GM06990 (cell line): ENCODE data around the gene MDH1.

Experiments used
- DNase-seq: peaks from one replicate; pipeline ENCODE4 v3.0.0-alpha.2; 2011; ENCODE audit not compliant: insufficient read length; ENCODE audit errors: extremely low read depth
- H3K27me3 ChIP-seq: replicated peaks from 2 replicates; pipeline ENCODE4 v1.6.0; 2011; ENCODE audit warnings: low read length; ENCODE audit not compliant: control insufficient read depth, insufficient read depth
- H3K36me3 ChIP-seq: 2 replicates; pipeline ENCODE4 v1.5.1; 2011; ENCODE audit warnings: low read length; ENCODE audit not compliant: control insufficient read depth, insufficient read depth
- H3K4me3 ChIP-seq: replicated peaks from 2 replicates; pipeline ENCODE4 v1.5.1; 2011; ENCODE audit warnings: low read depth, mild to moderate bottlenecking, control low read depth, low read length
- CTCF ChIP-seq: IDR thresholded peaks from 2 replicates; pipeline ENCODE4 v1.5.1; 2011; ENCODE audit warnings: low read length, control low read depth, mild to moderate bottlenecking, inconsistent platforms; ENCODE audit not compliant: insufficient read depth, poor library complexity, severe bottlenecking

The MDH1 gene

GRCh38 chr2:63649829-63650228 is 61.1 kb downstream of the MDH1 start:
- no peak for DNase-seq
- no peak for TF ChIP-seq CTCF
- no peaks in the 10 kb centered on the region for H3K27me3 ChIP-seq

GRCh38 chr2:63650756-63651155 is 62.0 kb downstream of the MDH1 start:
- no peak for TF ChIP-seq CTCF
- H3K4me3 ChIP-seq, result no peak overlapping the region
- no peaks in the 10 kb centered on the region for H3K36me3 ChIP-seq
- H3K27me3 ChIP-seq, result no peaks in the 10 kb centered on the region
- no peak for DNase-seq

More at GRCh38 chr2:63649829-63650228, 61.1 kb downstream of the MDH1 start:
- no peak overlapping the region for H3K4me3 ChIP-seq
- H3K36me3 ChIP-seq, result no peaks in the 10 kb centered on the region

- no peaks in the 10 kb centered on the region for H3K36me3 ChIP-seq
- H3K27me3 ChIP-seq, result no peaks in the 10 kb centered on the region
- no peak overlapping the region for H3K4me3 ChIP-seq
- no peak for TF ChIP-seq CTCF
- DNase-seq, result no peak
Observed at GRCh38 chr2:63651356-63651755, 62.6 kb downstream of the MDH1 start.

- H3K4me3 ChIP-seq, result no peak overlapping the region
- TF ChIP-seq CTCF, result no peak
- DNase-seq, result no peak
- H3K36me3 ChIP-seq, result no peaks in the 10 kb centered on the region
- H3K27me3 ChIP-seq, result no peaks in the 10 kb centered on the region
Observed at GRCh38 chr2:63651861-63652651, 63.3 kb downstream of the MDH1 start.

GRCh38 chr2:63652652-63652985 is 63.9 kb downstream of the MDH1 start:
- Histone ChIP-seq H3K27me3 (no peaks in the 10 kb centered on the region), H3K4me3 (no peak overlapping the region), H3K36me3 (no peaks in the 10 kb centered on the region)
- no peak for DNase-seq
- TF ChIP-seq CTCF, result no peak

GRCh38 chr2:63654959-63655358 is 66.2 kb downstream of the MDH1 start:
- TF ChIP-seq CTCF, result no peak
- DNase-seq, result peak; percentile 20
- H3K36me3 ChIP-seq, result no peaks in the 10 kb centered on the region
- no peaks in the 10 kb centered on the region for H3K27me3 ChIP-seq
- no peak overlapping the region for H3K4me3 ChIP-seq
